ENCODE data around the gene SMAD3. TPM values are rescaled to one million over a fixed set of nuclear protein-coding genes. Genes with fewer than 3 reads are reported as not detected.

SMAD3 gene
- total RNA-seq, 1 experiment from 2014 or later: 89.2 TPM

DNA sequence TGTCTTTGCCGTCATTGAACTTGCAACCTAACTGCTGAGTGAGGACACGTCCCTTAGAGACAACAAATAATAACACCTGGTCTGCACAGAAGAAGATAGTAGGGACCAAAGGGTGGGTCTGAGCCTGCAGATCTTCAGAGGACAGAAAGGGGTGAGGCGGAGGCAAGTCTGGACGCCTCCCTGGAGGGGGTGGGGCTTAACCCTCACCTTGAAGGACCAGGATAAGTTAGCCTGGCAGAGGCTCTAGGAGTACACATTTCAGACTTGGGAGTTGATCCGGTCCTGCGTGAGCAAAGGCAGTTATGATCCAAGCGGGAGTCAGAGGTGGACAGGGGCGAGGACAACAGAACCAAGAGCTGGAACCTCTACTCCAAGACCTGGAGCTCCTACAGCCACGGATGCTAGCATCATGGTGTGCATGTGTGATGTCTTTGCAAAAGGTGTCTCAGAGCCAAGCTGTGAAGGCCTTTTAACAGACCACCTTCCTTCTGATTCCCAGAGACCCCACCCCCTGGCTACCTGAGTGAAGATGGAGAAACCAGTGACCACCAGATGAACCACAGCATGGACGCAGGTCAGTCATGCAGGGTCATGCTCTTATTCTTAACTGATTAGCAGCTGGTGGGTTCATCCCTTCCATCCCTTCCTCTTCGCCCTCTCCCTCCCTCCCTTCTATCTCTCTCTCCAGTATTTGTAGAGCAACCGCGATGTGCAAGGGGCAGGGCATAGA is 101.0 kb downstream of the SMAD3 start (continued):
- TF ChIP-seq, protein P1, sequence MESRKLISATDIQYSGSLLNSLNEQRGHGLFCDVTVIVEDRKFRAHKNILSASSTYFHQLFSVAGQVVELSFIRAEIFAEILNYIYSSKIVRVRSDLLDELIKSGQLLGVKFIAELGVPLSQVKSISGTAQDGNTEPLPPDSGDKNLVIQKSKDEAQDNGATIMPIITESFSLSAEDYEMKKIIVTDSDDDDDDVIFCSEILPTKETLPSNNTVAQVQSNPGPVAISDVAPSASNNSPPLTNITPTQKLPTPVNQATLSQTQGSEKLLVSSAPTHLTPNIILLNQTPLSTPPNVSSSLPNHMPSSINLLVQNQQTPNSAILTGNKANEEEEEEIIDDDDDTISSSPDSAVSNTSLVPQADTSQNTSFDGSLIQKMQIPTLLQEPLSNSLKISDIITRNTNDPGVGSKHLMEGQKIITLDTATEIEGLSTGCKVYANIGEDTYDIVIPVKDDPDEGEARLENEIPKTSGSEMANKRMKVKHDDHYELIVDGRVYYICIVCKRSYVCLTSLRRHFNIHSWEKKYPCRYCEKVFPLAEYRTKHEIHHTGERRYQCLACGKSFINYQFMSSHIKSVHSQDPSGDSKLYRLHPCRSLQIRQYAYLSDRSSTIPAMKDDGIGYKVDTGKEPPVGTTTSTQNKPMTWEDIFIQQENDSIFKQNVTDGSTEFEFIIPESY (IDR thresholded peaks at IDR 0.05; ENCODE audit: extremely low read depth, insufficient replicate concordance, low read length): no peak
- no peak for TF ChIP-seq EZH2phosphoT487 (IDR thresholded peaks at IDR 0.05; ENCODE audit: borderline replicate concordance)
- no peak for TF ChIP-seq POLR2AphosphoS5 (IDR thresholded peaks at IDR 0.05; ENCODE audit: low read depth, low read length)
- no peak for TF ChIP-seq MAX (IDR thresholded peaks at IDR 0.05)

- Histone ChIP-seq H3K9me3 (ENCODE audit: control insufficient read depth in 1 of 2, insufficient read depth in 1 of 2, low read depth in 1 of 2, low read length in 2 of 2) (no peaks in the 10 kb centered on the region), H3K9me2 (ENCODE audit: insufficient read depth) (no peaks in the 10 kb centered on the region), H3K27me3 (ENCODE audit: insufficient read depth, low read length) (no peaks in the 10 kb centered on the region), H4K20me1 (ENCODE audit: insufficient read depth) (no peaks in the 10 kb centered on the region), H3K4me2 (ENCODE audit: low read length) (no peak overlapping the region), H3K9ac (ENCODE audit: low read length) (no peak overlapping the region), H3K36me3 (ENCODE audit: control insufficient read depth in 1 of 2, insufficient read depth in 2 of 2, low read length in 2 of 2) (peaks cover 2 to 58% of the 10 kb centered on the region in 2 experiments; a peak in 2 of 4 replicates), H3K79me2 (ENCODE audit: insufficient read depth, low read length) (peaks cover 42% of the 10 kb centered on the region), H3K4me1 (ENCODE audit: control insufficient read depth in 1 of 2, insufficient read depth in 2 of 2, low read length in 2 of 2) (peaks cover 12 to 56% of the 10 kb centered on the region in 2 experiments), H3K4me3 (replicated peaks in 1 of 2; ENCODE audit: low read depth in 1 of 2, low read length in 2 of 2) (no peak overlapping the region), H2AFZ (ENCODE audit: low read depth, low read length, poor library complexity, severe bottlenecking) (no peak overlapping the region), H3K27ac (ENCODE audit: low read depth, low read length) (no peak overlapping the region)
- BruUV-seq (replicated peaks): no TSS peak
- ATAC-seq (no peak), DNase-seq (ENCODE audit: low read depth, low spot score) (no peak)
- ChIA-PET CTCF (no interaction called here), RAD21 (ENCODE audit: low non-redundant PET in 1 of 2, low total read pairs in 2 of 2, uncharacterized antibody in 2 of 2, unreplicated experiment in 2 of 2) (no interaction called here), POLR2A (no interaction called here)
- intact Hi-C loops (cut with micrococcal nuclease): no loop called here
- TF ChIP-seq SIN3A (IDR thresholded peaks at IDR 0.05; ENCODE audit: low read depth): no peak
- no peak for TF ChIP-seq ATF3 (IDR thresholded peaks at IDR 0.05)
- no peak for TF ChIP-seq EZH2phosphoT487 (IDR thresholded peaks at IDR 0.05; ENCODE audit: borderline replicate concordance)
- no peak for TF ChIP-seq SRF (IDR thresholded peaks at IDR 0.05; ENCODE audit: low read depth)
- no peak for TF ChIP-seq POLR2AphosphoS5 (IDR thresholded peaks at IDR 0.05; ENCODE audit: low read depth, low read length)
- no peak for TF ChIP-seq ZFX (IDR thresholded peaks at IDR 0.05)
- TF ChIP-seq, protein P2, sequence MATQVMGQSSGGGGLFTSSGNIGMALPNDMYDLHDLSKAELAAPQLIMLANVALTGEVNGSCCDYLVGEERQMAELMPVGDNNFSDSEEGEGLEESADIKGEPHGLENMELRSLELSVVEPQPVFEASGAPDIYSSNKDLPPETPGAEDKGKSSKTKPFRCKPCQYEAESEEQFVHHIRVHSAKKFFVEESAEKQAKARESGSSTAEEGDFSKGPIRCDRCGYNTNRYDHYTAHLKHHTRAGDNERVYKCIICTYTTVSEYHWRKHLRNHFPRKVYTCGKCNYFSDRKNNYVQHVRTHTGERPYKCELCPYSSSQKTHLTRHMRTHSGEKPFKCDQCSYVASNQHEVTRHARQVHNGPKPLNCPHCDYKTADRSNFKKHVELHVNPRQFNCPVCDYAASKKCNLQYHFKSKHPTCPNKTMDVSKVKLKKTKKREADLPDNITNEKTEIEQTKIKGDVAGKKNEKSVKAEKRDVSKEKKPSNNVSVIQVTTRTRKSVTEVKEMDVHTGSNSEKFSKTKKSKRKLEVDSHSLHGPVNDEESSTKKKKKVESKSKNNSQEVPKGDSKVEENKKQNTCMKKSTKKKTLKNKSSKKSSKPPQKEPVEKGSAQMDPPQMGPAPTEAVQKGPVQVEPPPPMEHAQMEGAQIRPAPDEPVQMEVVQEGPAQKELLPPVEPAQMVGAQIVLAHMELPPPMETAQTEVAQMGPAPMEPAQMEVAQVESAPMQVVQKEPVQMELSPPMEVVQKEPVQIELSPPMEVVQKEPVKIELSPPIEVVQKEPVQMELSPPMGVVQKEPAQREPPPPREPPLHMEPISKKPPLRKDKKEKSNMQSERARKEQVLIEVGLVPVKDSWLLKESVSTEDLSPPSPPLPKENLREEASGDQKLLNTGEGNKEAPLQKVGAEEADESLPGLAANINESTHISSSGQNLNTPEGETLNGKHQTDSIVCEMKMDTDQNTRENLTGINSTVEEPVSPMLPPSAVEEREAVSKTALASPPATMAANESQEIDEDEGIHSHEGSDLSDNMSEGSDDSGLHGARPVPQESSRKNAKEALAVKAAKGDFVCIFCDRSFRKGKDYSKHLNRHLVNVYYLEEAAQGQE (IDR thresholded peaks at IDR 0.05; ENCODE audit: low read depth): no peak
- TF ChIP-seq CTCF (IDR thresholded peaks at IDR 0.05 in 2 of 3, conservative IDR thresholded peaks at IDR 0.05 in 1 of 3; ENCODE audit: borderline replicate concordance in 1 of 3, insufficient read depth in 1 of 3, low read depth in 2 of 3, low read length in 2 of 3): no peak
- TF ChIP-seq JUND (IDR thresholded peaks at IDR 0.05): no peak
- TF ChIP-seq YY1 (IDR thresholded peaks at IDR 0.05; ENCODE audit: extremely low read depth, insufficient replicate concordance, low read depth, low read length): no peak
- no peak for TF ChIP-seq MAX (IDR thresholded peaks at IDR 0.05)
- TF ChIP-seq EZH2 (IDR thresholded peaks at IDR 0.05): no peak
- TF ChIP-seq EGR1 (IDR thresholded peaks at IDR 0.05; ENCODE audit: low read depth): no peak
- no peak for TF ChIP-seq POLR2A (IDR thresholded peaks at IDR 0.05; ENCODE audit: borderline replicate concordance, extremely low read depth, insufficient read depth, insufficient read length)
These were observed 101.7 kb downstream of the SMAD3 start for GRCh38 chr15:67167091-67167490.
